OCI-LY7 (cell line): Measurements from ENCODE around the gene DUS3L.

Source experiments
- CTCF ChIP-seq: fragments of 200-600 bp; sonication (generic); conservative IDR thresholded peaks from 2 replicates; pipeline ENCODE4 v1.5.1; 2014; ENCODE audit warnings: mild to moderate bottlenecking, antibody characterized with exemption, low read length, moderate library complexity, mixed read lengths
- EZH2phosphoT487 ChIP-seq: fragments of 200-600 bp; sonication (generic); IDR thresholded peaks from 2 replicates; pipeline ENCODE4 v1.6.1; 2018; ENCODE audit warnings: low read depth, borderline replicate concordance, mild to moderate bottlenecking, mixed run types, antibody characterized with exemption, low read length, moderate library complexity, mixed read lengths

- no peak for TF ChIP-seq CTCF
- TF ChIP-seq EZH2phosphoT487: no peak
These were observed 27.6 kb upstream of the DUS3L start for GRCh38 chr19:5818594-5818993.
